GM21723 (cell line): Measurements from ENCODE around the gene LCORL.
"Not testable (repeated sequence)": the region's sequence is repeated elsewhere in the genome, so short reads cannot be mapped to it uniquely, and the experiment has no call there.

Experiments used
- ATAC-seq: cut with Tn5 transposase; IDR thresholded peaks from one replicate; pipeline ENCODE4 v1.9.1; 2021; ENCODE audit warnings: mild to moderate bottlenecking, moderate library complexity; ENCODE audit not compliant: unreplicated experiment

LCORL gene

GRCh38 chr4:17865866-17866363 lies 155.6 kb downstream of the LCORL start:
- ATAC-seq: no peak

- ATAC-seq: not testable (repeated sequence)
Measured at GRCh38 chr4:17861906-17862305, 159.6 kb downstream of the LCORL start.

DNA sequence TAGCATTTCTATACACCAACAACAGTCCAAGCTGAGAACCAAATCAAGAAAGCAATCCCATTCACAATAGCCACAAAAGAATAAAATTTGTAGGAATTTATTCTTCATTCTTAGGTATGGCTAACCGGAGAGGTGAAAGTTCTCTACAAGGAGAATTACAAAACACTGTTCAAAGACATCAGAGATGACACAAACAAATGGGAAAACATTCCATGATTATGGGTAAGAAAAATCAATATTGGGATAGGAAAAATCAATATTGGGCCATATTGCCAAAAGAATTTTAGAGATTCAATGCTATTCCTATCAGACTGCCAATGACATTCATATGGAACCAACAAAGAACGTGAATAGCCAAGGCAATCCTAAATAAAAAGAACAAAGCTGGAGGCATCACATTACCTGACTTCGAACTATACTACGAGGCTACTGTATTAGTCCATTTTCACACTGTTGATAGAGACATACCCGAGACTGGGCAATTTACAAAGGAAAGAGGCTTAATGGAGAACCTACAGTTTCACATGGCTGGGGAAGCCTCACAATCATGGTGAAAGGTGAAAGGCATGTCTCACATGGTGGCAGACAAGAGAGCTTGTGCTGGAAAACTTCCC lies 161.7 kb downstream of the LCORL start:
- ATAC-seq: no peak

- ATAC-seq: no peak
Measured at GRCh38 chr4:17854036-17854435, 167.5 kb downstream of the LCORL start.

GRCh38 chr4:17851959-17852358 lies 169.6 kb downstream of the LCORL start:
- ATAC-seq: no peak

- not testable (repeated sequence) for ATAC-seq
Measured at GRCh38 chr4:17850295-17850694, 171.3 kb downstream of the LCORL start.

DNA sequence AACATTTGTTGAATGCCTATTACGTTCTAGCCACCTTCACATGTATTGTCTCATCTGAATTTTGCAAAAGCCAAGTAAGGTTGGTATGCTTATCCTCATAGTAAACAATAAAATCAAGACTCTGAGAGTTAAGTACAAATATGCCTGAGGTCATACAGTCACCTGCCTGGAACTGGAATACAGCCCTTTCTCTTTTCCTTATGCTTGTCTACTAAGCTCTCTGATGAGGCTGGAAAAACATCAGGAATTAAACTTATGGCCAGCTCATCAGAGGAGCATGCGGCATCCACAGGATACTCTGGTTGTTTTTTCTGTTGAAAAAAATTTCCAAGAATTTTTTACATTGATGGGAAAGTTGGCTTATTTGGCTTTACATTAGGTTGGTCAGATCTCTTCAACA lies 175.3 kb downstream of the LCORL start:
- no peak for ATAC-seq

DNA sequence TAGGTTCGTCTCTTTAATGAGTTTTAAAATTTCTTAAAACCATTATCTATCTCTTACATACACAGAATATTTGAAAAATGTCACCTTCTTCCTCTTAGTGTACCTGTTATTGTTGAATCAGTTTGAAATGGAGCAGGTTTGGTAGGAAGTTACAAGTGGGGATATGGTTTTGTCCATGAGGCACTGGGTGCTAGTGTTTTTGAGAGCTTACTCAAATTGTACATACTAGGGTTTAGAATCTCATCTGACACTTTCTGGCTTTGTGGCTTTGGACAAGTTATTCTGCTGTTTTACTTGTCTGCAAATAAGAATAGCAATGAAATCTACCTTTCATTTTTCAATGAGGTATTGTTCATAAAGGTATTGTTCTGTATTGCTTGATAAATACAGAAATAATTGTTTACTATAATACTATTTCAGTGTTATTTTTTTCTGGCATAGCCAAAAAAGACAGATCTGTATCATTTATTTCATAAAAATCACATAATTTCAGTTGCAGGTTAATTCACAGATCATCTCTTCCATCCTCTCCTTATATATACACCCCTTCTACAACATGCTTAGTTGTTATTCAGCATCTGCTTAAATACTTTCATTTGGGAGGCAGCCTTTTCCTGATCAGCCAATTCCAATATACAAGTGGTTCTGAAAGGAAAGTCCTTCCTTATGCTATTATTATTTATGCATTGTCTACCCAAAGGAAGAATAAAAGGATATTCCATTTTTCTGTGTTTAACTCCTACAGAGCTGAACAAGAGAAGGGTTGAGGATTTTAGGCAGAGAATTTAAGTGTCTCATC lies 197.5 kb downstream of the LCORL start:
- no peak for ATAC-seq

DNA sequence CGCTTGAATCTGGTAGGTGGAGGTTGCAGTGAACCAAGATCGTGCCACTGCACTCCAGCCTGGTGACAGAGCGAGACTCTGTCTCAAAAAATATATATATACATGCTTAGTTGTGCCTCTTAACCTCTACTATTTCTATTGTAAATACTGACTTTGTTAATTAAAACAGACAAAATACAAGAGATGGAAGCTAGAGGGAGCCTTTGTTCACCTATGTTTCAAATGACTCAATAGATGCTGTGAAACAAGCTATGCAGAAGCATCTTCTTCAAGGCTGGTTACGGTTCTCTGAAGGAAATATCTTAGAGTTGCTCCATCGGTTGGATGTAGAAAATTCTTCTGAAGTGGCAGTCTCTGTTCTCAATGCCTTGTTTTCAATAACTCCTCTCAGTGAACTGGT lies 204.5 kb downstream of the LCORL start:
- peak; percentile 85 for ATAC-seq

- no peak for ATAC-seq
Measured at GRCh38 chr4:17816142-17816541, 205.4 kb downstream of the LCORL start.

GRCh38 chr4:17814140-17814539 lies 207.4 kb downstream of the LCORL start:
- ATAC-seq: no peak

- no peak for ATAC-seq
Measured at GRCh38 chr4:17812801-17813200, 208.8 kb downstream of the LCORL start.

- ATAC-seq: no peak
Measured at GRCh38 chr4:17812125-17812524, 209.4 kb downstream of the LCORL start.

GRCh38 chr4:17811078-17811603 lies 210.4 kb downstream of the LCORL start:
- ATAC-seq: peak; percentile 34

- peak; percentile 88 for ATAC-seq
Measured at GRCh38 chr4:17810260-17811077, 211.1 kb downstream of the LCORL start, which contains the start of the genes DCAF16 and NCAPG. Gene DCAF16 (minus strand): TSS chr4:17810757. CDS start chr4:17804141, 6,616 bp downstream. Gene NCAPG (plus strand): TSS chr4:17810979. CDS start chr4:17811078, 99 bp downstream.

DNA sequence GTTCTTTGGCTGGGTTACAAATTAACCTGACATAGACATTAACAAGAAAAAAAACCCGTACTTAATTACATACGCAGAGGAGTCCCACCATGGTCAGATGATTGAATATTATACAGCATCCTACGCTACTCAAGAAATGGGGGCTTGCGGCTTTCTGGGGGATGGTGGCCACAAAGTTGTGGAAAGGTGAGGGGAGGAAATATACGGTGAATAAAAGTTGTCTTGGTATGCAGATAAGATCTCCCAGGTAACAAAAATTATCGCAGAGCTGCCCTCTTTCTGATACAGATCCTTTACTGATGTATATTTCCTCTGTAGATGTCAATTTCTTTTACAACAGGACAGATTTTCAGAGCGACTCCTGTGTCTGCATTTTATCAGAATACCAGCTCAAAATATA lies 211.9 kb downstream of the LCORL start:
- no peak for ATAC-seq

- no peak for ATAC-seq
Measured at GRCh38 chr4:17807446-17807845, 214.1 kb downstream of the LCORL start.

DNA sequence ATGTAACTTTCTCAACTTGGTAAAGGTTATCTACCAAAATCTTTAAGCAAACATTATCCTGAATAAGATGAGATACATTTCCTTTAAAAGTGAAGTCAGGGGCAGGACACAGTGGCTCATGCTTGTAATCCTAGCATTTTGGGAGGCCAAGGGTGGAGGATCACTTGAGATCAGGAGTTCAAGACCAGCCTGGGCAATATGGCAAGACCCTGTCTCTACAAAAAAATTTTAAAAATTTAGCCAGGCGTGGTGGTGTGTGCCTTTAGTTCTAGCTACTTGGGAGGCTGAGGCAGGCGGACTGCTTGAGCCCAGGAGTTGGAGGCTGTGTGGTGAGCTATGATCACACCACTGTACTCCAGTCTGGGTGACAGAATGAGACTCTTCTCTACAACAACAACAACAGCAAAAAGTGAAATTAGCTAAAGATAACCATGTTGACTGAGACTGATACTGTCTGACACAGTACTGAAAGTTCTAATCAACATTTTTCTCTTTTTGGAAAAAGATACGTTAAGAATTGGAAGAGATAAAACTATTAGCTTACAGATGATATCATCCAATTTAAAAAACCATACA lies 215.9 kb downstream of the LCORL start:
- ATAC-seq: no peak

- ATAC-seq: no peak
Measured at GRCh38 chr4:17797808-17798207, 223.7 kb downstream of the LCORL start.

DNA sequence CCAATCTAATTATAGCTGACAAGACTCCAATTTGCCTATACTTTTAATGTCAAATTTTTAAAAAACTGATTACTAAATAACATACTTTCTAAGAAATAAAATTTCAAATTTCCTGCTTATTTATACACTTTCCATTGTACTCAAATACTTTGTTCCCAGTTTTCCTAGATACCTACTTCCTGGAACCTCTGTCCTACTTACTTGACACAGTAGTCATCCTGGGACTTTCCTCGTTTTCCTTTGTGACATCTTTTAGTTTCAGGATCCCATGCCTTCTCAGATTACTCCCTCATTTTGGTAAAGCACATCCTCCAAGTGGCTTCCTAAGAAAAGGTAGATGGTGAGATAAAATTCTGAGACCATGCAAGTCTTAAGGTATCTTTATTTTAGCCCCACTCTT lies 226.8 kb downstream of the LCORL start:
- ATAC-seq: no peak
